Stimulated activated effector memory CD8-positive, alpha-beta T cell treated with anti-CD3 and anti-CD28 coated beads, Interleukin-12 subunit alpha, Interleukin-12 subunit beta, amount 100 ng/mL, for 72 hours (primary cell): ENCODE results near the gene ARHGAP12.

Experiments
- ATAC-seq: fragments of 150-1000 bp; cut with Tn5 transposase; 2 replicates; pipeline ENCODE4 v1.10.0; 2021
- DNase-seq, 2 donors: peaks; one replicate each; pipeline ENCODE4 v3.0.0; 2021 to 2022; ENCODE audit warnings: low spot score in 2 of 2
- H3K27ac Mint-ChIP-seq: one replicate; pipeline ENCODE4 v1.8.0; 2022; ENCODE audit warnings: mild to moderate bottlenecking, mixed read lengths
- H3K36me3 Mint-ChIP-seq: one replicate; pipeline ENCODE4 v1.8.0; 2022; ENCODE audit warnings: mild to moderate bottlenecking, mixed read lengths
- H3K4me1 Mint-ChIP-seq: one replicate; pipeline ENCODE4 v1.8.0; 2022; ENCODE audit warnings: mixed read lengths
- H3K4me3 Mint-ChIP-seq: one replicate; pipeline ENCODE4 v1.8.0; 2022; ENCODE audit warnings: mild to moderate bottlenecking, mixed read lengths
- H3K9me3 Mint-ChIP-seq: one replicate; pipeline ENCODE4 v1.8.0; 2022; ENCODE audit warnings: mixed read lengths

The ARHGAP12 gene

DNA sequence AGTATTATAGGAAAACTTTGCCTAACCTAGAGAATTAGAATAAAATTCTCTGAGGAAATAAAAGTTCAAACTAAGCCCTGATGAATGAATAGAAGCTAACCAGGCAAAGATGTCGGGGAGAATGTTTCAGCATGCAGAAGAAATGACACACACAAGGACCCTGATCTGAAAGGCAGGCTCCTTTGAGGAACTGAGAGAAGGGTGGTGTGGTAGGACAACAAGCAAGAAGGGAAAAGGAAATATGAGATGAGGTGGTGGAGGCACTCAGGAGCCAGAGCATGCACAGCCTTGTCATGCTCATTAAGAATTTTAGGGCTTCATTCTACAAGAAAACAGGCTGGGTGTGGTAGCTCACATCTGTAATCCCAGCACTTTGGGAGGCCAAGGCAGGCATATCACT, 90.6 kb downstream of the ARHGAP12 start:
- Mint-ChIP-seq H3K36me3 (no peaks in the 10 kb centered on the region), H3K4me1 (no peaks in the 10 kb centered on the region), H3K27ac (no peak overlapping the region), H3K9me3 (no peaks in the 10 kb centered on the region), H3K4me3 (no peak overlapping the region)
- DNase-seq (no peak), ATAC-seq (no peak)

DNA sequence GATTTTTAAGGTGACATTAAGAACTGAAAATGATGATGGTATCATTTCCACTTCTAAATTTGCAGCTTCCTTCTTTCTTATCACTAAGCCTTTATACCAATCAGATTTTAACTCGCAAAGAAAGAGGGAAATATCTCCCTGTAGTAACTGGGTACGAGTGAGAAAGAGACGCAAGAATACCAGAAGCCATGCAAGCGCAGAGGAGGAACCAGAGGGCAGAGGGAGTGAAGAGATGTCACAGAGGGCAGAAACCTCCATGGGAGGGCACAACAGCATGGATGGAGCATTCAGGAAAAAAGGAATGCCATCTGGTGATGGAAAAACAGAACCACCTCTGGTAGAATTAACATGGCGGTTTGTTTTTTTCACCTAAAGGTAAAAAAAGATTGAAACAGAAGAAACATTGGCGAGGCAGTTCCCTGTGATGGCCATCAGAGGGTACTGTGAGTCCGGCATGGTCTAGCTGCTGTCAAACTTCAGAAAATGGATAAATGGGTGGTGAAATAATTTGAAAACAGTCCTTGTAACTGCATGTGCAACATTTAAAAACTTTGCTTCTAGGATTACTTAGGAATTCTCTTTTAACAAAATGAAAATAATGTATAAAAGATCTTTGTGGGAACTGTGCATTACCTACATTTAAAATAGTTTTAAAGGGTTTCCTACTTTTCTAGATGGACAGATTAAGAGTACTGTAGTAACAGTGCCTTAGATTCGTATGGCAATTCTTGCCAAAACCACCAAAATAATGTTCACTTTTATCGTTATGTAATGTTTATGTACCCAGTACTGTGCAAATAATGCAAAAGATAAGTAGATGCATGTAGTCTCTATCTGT, 91.8 kb downstream of the ARHGAP12 start:
- Mint-ChIP-seq H3K36me3 (no peaks in the 10 kb centered on the region), H3K4me3 (no peak overlapping the region), H3K9me3 (no peaks in the 10 kb centered on the region), H3K27ac (no peak overlapping the region), H3K4me1 (no peaks in the 10 kb centered on the region)
- ATAC-seq (no peak), DNase-seq (no peak)

DNA sequence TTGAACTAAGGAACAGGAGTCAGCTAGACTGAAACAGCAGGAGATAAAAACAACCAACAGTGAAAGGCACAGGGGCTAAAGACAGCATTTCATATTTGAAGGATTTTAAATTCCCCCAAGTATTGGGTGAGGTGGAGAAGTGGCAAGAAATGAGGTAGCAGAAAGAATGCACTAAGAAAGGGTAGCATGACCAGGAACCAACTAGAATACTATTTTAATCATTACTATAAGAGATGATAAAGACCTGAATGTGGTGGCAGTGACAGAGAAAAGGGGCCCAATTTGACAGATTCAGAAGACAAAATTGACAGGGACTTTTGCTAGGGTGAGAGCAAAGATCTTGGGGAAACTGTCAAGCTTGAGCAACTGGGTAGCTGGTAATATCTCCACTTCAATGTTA, 94.9 kb downstream of the ARHGAP12 start:
- H3K36me3 Mint-ChIP-seq, result no peaks in the 10 kb centered on the region
- H3K27ac Mint-ChIP-seq, result no peak overlapping the region
- no peak for DNase-seq

DNA sequence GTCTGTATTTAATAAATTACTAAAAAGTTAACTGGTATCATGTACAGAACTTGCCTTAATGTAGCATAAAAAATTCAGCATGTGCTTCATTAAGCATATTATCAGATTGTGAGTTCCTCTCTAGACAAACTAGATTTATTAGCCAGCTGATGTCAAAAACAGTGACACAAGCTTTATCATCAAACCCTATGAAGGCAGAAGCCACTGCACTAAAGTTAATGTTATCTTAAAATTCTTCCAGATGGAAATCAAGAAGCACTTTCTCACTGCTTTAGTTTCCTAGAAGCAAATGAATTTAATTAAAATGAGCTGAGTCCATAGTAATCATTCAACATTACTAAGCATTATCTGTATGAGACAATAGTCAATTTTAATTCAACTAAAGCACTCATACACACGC, 96.4 kb downstream of the ARHGAP12 start:
- no peak overlapping the region for H3K4me3 Mint-ChIP-seq
- H3K9me3 Mint-ChIP-seq, result no peaks in the 10 kb centered on the region
- DNase-seq (no peak), ATAC-seq (no peak)
- no peaks in the 10 kb centered on the region for H3K36me3 Mint-ChIP-seq
- no peaks in the 10 kb centered on the region for H3K4me1 Mint-ChIP-seq
- no peak overlapping the region for H3K27ac Mint-ChIP-seq

More for the DNA sequence above, 94.9 kb downstream of the ARHGAP12 start:
- Mint-ChIP-seq H3K9me3 (no peaks in the 10 kb centered on the region), H3K4me1 (no peaks in the 10 kb centered on the region), H3K4me3 (no peak overlapping the region)
- peak; percentile 54 for ATAC-seq

DNA sequence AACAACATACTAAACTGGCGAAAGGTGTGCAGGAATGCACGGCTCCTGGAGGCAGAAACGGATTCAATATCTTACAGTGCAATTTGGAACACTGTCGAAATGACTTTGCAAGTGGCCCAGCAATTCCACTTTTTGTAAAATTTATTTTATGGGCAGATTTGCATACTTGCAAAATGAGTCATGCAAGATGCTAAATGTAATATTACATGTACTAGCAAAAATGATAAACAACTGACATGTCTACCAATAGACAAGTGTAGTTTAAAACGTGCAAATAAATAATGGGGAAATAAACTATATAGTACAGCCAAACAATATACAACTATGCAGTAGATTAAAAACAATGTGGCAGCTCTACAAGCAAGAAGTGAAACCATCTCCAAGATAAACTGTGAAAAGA, 97.7 kb downstream of the ARHGAP12 start:
- H3K4me3 Mint-ChIP-seq, result no peak overlapping the region
- DNase-seq, result no peak
- no peaks in the 10 kb centered on the region for H3K36me3 Mint-ChIP-seq
- H3K27ac Mint-ChIP-seq, result no peak overlapping the region
- no peak for ATAC-seq
- no peaks in the 10 kb centered on the region for H3K9me3 Mint-ChIP-seq
- H3K4me1 Mint-ChIP-seq, result no peaks in the 10 kb centered on the region

DNA sequence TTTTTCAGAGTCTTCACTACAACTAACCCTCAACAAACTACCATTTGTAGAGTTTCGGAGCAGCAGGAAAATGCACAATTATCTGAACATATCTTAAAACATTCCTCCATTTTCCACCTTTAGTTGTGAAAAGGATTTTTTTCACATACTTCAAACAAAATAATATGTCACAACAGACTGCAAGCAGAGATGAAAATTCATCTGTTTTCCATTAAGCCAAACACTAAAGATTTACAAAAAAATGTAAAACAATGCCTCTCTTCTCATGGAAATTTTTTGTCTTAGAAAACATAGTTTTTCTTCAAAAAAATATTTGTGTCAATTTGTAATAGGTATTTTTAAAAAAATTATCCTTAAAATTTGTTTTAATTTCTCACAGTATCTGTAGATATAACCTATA, 98.9 kb downstream of the ARHGAP12 start:
- Mint-ChIP-seq H3K4me3 (no peak overlapping the region), H3K9me3 (no peaks in the 10 kb centered on the region), H3K27ac (no peak overlapping the region), H3K4me1 (no peaks in the 10 kb centered on the region), H3K36me3 (no peaks in the 10 kb centered on the region)
- ATAC-seq, result no peak
- no peak for DNase-seq

DNA sequence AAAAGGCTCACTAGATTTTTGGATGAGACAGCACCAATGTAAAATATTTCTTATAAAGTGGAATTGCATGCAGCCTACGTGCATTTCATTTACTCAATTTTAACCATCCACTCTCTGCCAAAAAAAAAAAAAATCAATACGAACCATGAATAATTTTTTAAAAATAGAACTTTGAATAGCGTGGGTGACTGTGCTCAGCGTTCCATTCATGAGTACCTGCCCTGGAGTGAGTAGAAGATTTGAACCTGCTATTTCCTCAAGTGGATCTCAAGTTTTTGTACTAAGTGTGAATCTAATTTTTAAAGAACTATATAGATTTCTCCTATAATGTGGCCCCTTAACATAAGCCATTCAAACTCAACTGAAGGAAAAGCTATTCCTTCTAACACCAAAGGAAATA, 105.3 kb downstream of the ARHGAP12 start:
- no peak for DNase-seq
- H3K9me3 Mint-ChIP-seq, result no peaks in the 10 kb centered on the region
- H3K4me3 Mint-ChIP-seq, result no peak overlapping the region
- ATAC-seq, result no peak
- no peak overlapping the region for H3K27ac Mint-ChIP-seq
- H3K36me3 Mint-ChIP-seq, result peaks cover 14% of the 10 kb centered on the region
- no peaks in the 10 kb centered on the region for H3K4me1 Mint-ChIP-seq

DNA sequence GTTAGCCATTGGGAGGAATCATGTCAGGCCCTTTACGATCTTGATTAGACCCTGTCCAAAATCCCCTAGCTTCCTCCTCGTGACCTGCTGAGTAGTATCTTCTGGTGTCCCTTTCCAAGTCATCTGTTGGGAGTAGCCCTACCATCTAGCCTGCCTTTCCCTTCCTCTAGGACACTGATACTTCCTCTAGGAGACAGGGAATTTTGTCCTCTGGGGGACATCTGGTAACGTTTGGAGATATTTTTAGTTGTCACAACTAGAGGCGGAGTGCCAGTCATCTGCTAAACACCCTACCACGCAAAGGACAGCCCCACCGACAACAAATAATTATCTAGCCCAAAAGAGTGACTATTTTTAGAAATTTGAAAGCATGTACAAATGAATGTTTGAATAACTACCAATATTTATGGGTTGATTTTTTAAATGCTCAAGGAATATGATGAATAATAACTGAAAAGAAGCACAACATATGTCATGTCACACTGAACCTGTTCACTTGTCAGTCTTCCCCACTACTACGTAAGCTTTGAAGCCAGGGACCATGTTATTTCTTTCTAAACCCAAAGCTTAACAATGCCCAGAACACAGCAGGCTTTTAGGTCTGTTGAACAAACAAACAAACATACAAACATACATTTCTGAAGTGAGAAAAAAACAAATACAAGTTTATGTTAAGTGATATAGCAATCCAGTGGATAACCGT, 105.9 kb downstream of the ARHGAP12 start:
- no peak overlapping the region for H3K4me3 Mint-ChIP-seq
- no peaks in the 10 kb centered on the region for H3K9me3 Mint-ChIP-seq
- no peaks in the 10 kb centered on the region for H3K4me1 Mint-ChIP-seq
- no peak overlapping the region for H3K27ac Mint-ChIP-seq
- ATAC-seq (no peak), DNase-seq (no peak)
- H3K36me3 Mint-ChIP-seq, result peaks cover 18% of the 10 kb centered on the region

DNA sequence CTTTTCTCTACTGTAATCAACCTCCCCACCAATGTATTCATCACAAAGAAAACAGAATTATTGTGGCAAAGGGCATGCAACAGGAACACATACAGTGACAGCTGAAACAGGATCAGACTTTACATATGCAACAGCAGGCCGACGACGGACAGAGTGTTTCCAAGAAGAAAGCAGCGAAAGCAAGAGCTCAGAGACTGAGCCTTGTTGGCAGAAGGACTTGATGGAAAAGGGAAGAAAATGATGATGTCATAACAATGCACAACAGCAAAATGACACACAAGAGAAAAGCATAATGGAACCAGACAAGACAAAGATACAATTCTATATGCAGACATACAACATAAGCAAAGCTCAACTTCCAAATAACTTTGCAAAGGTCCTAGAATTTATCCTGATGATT, 106.5 kb downstream of the ARHGAP12 start:
- no peak for DNase-seq
- peaks cover 22% of the 10 kb centered on the region for H3K36me3 Mint-ChIP-seq
- H3K4me1 Mint-ChIP-seq, result no peaks in the 10 kb centered on the region
- ATAC-seq, result no peak
- H3K9me3 Mint-ChIP-seq, result no peaks in the 10 kb centered on the region
- H3K4me3 Mint-ChIP-seq, result no peak overlapping the region
- no peak overlapping the region for H3K27ac Mint-ChIP-seq

DNA sequence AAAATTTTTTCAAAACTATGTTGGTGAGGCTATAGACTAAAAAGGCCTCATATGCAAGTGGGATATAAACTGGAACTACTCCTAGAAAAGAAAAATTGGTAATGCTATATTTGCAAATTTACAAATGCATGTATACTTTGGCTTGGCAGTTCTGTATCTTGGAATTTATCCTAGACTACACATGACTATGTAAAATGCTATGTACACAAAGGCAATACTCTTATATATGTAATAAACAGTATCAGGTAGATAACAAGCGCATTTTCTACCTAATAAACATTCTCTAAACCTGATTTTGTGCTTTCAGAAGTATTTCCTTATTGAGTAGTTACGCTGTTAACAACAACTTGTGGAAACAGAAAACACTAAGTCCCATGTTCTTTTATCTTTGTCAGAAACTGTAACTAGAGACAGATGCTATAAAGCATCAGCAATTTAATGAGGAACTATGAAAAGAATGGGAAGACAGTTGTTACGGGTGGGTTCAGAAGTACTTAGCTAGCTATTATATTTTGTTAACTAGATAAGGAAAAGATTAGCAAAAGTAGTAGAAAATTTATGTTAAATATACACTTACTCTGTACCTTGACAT, 107.8 kb downstream of the ARHGAP12 start:
- Mint-ChIP-seq H3K4me3 (no peak overlapping the region), H3K36me3 (peaks cover 22% of the 10 kb centered on the region), H3K4me1 (no peaks in the 10 kb centered on the region), H3K27ac (no peak overlapping the region), H3K9me3 (no peaks in the 10 kb centered on the region)
- ATAC-seq, result no peak
- no peak for DNase-seq

DNA sequence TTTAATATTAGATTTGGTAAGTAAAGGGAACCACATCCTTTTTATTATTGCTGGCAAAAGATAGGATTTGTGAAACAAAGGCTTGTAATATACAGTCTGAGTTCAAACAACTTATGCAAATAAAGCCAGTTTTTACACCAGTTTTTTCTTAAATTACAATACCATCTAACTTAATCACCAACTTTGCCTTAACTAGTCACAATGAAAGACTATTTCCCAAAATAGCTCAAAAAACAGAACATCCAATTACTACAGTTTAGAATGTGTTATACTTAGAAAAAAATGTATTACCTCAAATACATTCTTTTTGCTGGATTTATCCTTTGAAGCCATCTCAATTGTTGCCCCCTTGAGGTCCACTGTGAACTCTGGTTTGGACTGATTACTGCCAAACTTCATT, 108.5 kb downstream of the ARHGAP12 start:
- Mint-ChIP-seq H3K4me3 (no peak overlapping the region), H3K27ac (no peak overlapping the region), H3K4me1 (no peaks in the 10 kb centered on the region), H3K36me3 (peaks cover 22% of the 10 kb centered on the region), H3K9me3 (no peaks in the 10 kb centered on the region)
- ATAC-seq (no peak), DNase-seq (no peak)

DNA sequence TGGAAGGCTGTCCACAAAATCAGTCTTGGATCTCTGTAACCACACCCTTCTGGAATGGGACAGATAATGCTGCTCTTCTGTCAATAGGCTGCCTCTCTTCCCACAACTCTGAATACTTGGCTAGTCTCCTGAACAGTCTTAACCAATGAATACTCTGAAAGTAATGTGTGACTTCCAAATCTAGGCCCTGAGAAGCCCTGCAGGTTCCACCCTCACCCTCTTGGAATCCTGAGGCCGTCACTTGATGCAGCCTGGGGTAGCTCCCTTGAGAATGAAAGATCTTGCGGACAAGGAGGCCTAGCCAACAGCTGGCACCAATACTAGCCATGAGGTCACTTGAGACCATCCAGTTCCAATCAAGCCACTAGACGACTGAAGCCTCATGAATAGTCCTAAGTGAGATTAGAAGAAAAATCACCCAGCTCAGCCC, 109.2 kb downstream of the ARHGAP12 start:
- ATAC-seq (no peak), DNase-seq (no peak)
- Mint-ChIP-seq H3K36me3 (peaks cover 24% of the 10 kb centered on the region), H3K4me3 (no peak overlapping the region), H3K9me3 (no peaks in the 10 kb centered on the region), H3K4me1 (no peaks in the 10 kb centered on the region), H3K27ac (no peak overlapping the region)

DNA sequence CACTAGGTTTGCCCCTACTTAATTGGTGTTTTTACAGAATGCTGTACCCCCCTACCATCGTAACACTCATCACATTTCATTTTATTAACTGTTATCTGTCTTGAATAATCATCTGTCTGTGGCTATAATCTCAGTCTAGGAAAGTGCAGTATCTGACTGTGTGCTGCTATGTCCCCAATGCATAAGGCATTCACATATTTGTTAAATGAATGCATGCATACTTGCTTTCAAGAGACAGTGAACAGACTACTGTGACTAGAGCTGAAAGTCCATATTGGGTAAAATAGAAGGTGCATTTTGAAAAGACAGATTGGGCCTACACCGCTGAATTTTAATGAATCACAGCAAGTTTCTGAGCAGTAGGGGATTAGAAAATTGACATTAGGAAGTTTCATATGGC, 112.3 kb downstream of the ARHGAP12 start:
- no peak for ATAC-seq
- no peak for DNase-seq
- Mint-ChIP-seq H3K36me3 (peaks cover 14% of the 10 kb centered on the region), H3K4me3 (no peak overlapping the region), H3K27ac (no peak overlapping the region), H3K4me1 (no peaks in the 10 kb centered on the region), H3K9me3 (no peaks in the 10 kb centered on the region)

DNA sequence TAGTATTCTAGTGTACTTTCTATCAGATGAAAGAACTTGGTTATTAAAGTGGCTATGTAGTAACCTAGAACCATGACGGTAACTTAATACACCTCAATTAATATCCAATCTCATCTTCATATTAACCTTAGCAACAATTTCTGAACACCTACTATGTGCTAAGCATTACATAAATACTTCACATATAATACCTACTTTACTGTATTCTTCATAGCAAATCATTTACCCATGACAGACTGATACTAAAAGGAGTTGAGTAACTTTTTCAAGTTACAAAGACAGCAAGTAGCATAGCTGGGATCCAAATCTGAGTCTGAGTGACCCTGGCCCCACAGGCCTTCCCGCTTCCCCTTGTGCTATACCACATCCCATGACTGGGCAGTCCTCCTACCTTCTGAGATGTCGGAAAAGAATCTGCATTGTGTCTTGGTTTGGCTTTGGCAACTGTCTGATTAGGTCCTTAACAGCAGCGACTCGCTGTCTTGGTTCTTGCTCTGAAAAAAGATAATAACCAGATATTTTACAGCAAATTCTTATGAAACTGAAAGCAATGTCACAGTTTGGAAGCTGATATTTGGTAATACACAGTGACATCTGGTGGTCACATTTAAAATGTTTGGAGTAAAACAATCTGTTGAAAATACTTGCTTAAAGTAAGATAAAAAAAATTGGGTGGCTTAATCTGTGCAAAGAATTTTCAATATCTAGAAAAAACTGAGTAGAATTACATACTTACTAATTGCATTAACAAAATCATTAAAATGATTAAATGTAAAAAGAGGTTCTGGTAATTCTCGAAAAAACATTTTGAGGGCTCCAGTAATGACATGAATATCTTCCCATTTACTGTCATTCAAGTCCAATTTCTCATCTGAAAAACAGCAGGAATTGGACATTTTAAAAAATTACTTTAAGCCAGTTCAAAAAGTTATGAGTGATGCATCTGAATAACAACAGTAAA, 120.1 kb downstream of the ARHGAP12 start:
- DNase-seq, result peak; percentile 3 to 66
- Mint-ChIP-seq H3K36me3 (peaks cover 15% of the 10 kb centered on the region), H3K9me3 (no peaks in the 10 kb centered on the region), H3K4me1 (peaks cover 10% of the 10 kb centered on the region), H3K4me3 (peak overlapping the region; percentile 65), H3K27ac (peak overlapping the region; percentile 91)
- peak; percentile 73 for ATAC-seq

DNA sequence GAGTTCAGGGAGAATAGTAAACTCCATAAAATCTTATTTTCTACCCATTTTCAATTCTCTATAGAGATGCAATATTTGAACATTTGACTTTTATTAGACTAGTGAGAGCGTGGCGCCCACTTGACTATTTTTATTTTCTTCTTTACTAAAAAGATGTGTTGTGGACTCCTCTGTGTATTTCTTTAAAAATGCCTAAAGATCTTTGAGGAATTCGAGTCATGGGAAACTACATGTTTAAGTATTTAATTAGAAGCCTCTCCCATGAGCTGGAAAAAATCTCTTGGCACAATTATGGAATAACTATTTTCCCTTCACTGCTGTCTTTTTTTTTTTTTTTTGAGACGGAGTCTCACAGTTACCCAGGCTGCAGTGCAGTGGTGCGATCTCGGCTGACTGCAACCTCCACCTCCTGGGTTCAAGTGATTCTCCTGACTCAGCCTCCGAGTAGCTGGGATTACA, 124.2 kb downstream of the ARHGAP12 start:
- Mint-ChIP-seq H3K4me1 (peaks cover 10% of the 10 kb centered on the region), H3K4me3 (no peak overlapping the region), H3K27ac (no peak overlapping the region), H3K36me3 (peaks cover 15% of the 10 kb centered on the region), H3K9me3 (no peaks in the 10 kb centered on the region)
- no peak for DNase-seq
- no peak for ATAC-seq
